HG03565 (cell line): ENCODE measurements around the gene VPS52.
"Not testable (repeated sequence)": the region's sequence is repeated elsewhere in the genome, so short reads cannot be mapped to it uniquely, and the experiment has no call there.

ENCODE experiments used
- ATAC-seq: cut with Tn5 transposase; IDR thresholded peaks from one replicate; pipeline ENCODE4 v1.9.1; 2021; ENCODE audit warnings: mild to moderate bottlenecking, moderate library complexity; ENCODE audit not compliant: unreplicated experiment

The VPS52 gene

GRCh38 chr6:33251395-33252012, 20.2 kb downstream of the VPS52 start:
- ATAC-seq = no peak

- ATAC-seq = no peak
Measured at GRCh38 chr6:33250731-33251130, 20.9 kb downstream of the VPS52 start.

- no peak for ATAC-seq
Measured at GRCh38 chr6:33249732-33250630, 21.7 kb downstream of the VPS52 start.

- peak; percentile 90 for ATAC-seq
Measured at GRCh38 chr6:33248932-33249731, 22.5 kb downstream of the VPS52 start.

- ATAC-seq = no peak
Measured at GRCh38 chr6:33248643-33248931, 23.1 kb downstream of the VPS52 start.

- no peak for ATAC-seq
Measured at GRCh38 chr6:33247977-33248642, 23.6 kb downstream of the VPS52 start.

GRCh38 chr6:33243476-33243875, 28.2 kb downstream of the VPS52 start:
- ATAC-seq = no peak

- ATAC-seq = no peak
Measured at GRCh38 chr6:33241968-33242367, 29.7 kb downstream of the VPS52 start.

GRCh38 chr6:33237741-33238140, 33.9 kb downstream of the VPS52 start:
- ATAC-seq = no peak

GRCh38 chr6:33236852-33237251, 34.8 kb downstream of the VPS52 start:
- ATAC-seq = no peak

- ATAC-seq = no peak
Measured at GRCh38 chr6:33236328-33236727, 35.3 kb downstream of the VPS52 start.

- no peak for ATAC-seq
Measured at GRCh38 chr6:33235221-33235634, 36.4 kb downstream of the VPS52 start.

GRCh38 chr6:33226503-33227120, 45.1 kb downstream of the VPS52 start:
- ATAC-seq = not testable (repeated sequence)

GRCh38 chr6:33217681-33218080, 54.0 kb downstream of the VPS52 start:
- no peak for ATAC-seq

- no peak for ATAC-seq
Measured at GRCh38 chr6:33217246-33217645, 54.4 kb downstream of the VPS52 start.

GRCh38 chr6:33216117-33216649, 55.5 kb downstream of the VPS52 start:
- no peak for ATAC-seq

- ATAC-seq = no peak
Measured at GRCh38 chr6:33215271-33216116, 56.2 kb downstream of the VPS52 start.

- no peak for ATAC-seq
Measured at GRCh38 chr6:33213989-33214335, 57.7 kb downstream of the VPS52 start.

- ATAC-seq = no peak
Measured at GRCh38 chr6:33213166-33213988, 58.3 kb downstream of the VPS52 start.
